Liver (tissue), 3 donors: Measurements from ENCODE around the gene PSENEN.

ENCODE experiments used
- RAD21 ChIP-seq, 2 donors: IDR thresholded peaks; 2 replicates each; pipeline ENCODE4 v1.6.1; 2016; ENCODE audit warnings: antibody characterized with exemption in 2 of 2, mild to moderate bottlenecking in 2 of 2
- TF ChIP-seq, protein P1 (sequence below): fragments of 150-350 bp; IDR thresholded peaks from 2 replicates; pipeline ENCODE4 v1.5.1; 2017; ENCODE audit warnings: improper control_type of control experiment, low read depth, low read length; ENCODE audit not compliant: missing input control
- TF ChIP-seq, protein P2 (sequence below): IDR thresholded peaks from 2 replicates; pipeline ENCODE4 v1.6.1; 2016; ENCODE audit warnings: antibody characterized with exemption, mild to moderate bottlenecking
- donor health status: healthy.
- donor health status: healthy.

DNA sequence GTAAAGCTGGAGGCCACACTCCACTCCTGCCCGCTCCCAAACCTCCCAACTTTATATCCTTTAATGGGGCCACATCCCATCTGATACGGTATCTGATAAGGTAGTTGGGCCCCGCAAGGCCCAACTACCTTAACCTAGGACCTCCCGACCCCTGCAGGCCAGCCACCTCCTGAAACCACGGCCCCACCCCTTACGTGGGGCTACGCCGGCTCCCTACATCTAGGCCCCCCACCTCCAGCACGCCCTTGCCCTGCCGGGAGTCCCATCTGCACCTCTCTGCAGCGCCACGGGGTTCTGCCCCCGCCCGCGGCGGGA lies 5.4 kb upstream of the PSENEN start:
- TF ChIP-seq, protein P1, sequence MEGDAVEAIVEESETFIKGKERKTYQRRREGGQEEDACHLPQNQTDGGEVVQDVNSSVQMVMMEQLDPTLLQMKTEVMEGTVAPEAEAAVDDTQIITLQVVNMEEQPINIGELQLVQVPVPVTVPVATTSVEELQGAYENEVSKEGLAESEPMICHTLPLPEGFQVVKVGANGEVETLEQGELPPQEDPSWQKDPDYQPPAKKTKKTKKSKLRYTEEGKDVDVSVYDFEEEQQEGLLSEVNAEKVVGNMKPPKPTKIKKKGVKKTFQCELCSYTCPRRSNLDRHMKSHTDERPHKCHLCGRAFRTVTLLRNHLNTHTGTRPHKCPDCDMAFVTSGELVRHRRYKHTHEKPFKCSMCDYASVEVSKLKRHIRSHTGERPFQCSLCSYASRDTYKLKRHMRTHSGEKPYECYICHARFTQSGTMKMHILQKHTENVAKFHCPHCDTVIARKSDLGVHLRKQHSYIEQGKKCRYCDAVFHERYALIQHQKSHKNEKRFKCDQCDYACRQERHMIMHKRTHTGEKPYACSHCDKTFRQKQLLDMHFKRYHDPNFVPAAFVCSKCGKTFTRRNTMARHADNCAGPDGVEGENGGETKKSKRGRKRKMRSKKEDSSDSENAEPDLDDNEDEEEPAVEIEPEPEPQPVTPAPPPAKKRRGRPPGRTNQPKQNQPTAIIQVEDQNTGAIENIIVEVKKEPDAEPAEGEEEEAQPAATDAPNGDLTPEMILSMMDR = no peak
- TF ChIP-seq, protein P2, sequence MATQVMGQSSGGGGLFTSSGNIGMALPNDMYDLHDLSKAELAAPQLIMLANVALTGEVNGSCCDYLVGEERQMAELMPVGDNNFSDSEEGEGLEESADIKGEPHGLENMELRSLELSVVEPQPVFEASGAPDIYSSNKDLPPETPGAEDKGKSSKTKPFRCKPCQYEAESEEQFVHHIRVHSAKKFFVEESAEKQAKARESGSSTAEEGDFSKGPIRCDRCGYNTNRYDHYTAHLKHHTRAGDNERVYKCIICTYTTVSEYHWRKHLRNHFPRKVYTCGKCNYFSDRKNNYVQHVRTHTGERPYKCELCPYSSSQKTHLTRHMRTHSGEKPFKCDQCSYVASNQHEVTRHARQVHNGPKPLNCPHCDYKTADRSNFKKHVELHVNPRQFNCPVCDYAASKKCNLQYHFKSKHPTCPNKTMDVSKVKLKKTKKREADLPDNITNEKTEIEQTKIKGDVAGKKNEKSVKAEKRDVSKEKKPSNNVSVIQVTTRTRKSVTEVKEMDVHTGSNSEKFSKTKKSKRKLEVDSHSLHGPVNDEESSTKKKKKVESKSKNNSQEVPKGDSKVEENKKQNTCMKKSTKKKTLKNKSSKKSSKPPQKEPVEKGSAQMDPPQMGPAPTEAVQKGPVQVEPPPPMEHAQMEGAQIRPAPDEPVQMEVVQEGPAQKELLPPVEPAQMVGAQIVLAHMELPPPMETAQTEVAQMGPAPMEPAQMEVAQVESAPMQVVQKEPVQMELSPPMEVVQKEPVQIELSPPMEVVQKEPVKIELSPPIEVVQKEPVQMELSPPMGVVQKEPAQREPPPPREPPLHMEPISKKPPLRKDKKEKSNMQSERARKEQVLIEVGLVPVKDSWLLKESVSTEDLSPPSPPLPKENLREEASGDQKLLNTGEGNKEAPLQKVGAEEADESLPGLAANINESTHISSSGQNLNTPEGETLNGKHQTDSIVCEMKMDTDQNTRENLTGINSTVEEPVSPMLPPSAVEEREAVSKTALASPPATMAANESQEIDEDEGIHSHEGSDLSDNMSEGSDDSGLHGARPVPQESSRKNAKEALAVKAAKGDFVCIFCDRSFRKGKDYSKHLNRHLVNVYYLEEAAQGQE = no peak
- no peak for TF ChIP-seq RAD21 (IDR thresholded peaks at IDR 0.05)
